HEK293 (cell line): Measurements from ENCODE around the gene DOK7.

ENCODE experiments used
- CTCF ChIA-PET: fragments of 350-600 bp; formaldehyde crosslinking; extraction: SDS; loops from one replicate; lab custom pipeline; 2021; ENCODE audit warnings: antibody characterized with exemption; lab: Yijun Ruan, JAX
- POLR2A ChIA-PET: fragments of 300-600 bp; formaldehyde crosslinking; extraction: SDS; loops from one replicate; lab custom pipeline; 2020; ENCODE audit warnings: antibody characterized with exemption, inconsistent platforms; lab: Yijun Ruan, JAX
- H3K27ac ChIP-seq: fragments of 200-500 bp; sonication (Bioruptor generic); 2 replicates; pipeline ENCODE4 v1.5.1; 2014; ENCODE audit warnings: low read depth, low read length, control low read depth, inconsistent platforms; ENCODE audit errors: extremely low read depth
- H3K36me3 ChIP-seq, 2 experiments: fragments of 200-500 bp in 1 of 2; sonication (Bioruptor generic) in 1 of 2; 1 replicate in 1 of 2; 2 replicates in 1 of 2; pipeline ENCODE4 v1.5.1; 2014 to 2017; ENCODE audit warnings: inconsistent platforms in 2 of 2, low read length in 2 of 2; ENCODE audit not compliant: control insufficient read depth in 2 of 2, insufficient read depth in 1 of 2
- H3K4me1 ChIP-seq: fragments of 200-500 bp; sonication (Bioruptor generic); 2 replicates; pipeline ENCODE4 v1.5.1; 2014; ENCODE audit warnings: mild to moderate bottlenecking, low read length, inconsistent platforms; ENCODE audit not compliant: control insufficient read depth, insufficient read depth
- H3K4me3 ChIP-seq: 2 replicates; pipeline ENCODE4 v1.5.1; 2011; ENCODE audit warnings: low read depth, mild to moderate bottlenecking, control low read depth, low read length, moderate library complexity
- H3K9me3 ChIP-seq: fragments of 200-500 bp; sonication (Bioruptor generic); 2 replicates; pipeline ENCODE4 v1.5.1; 2014; ENCODE audit warnings: low read depth, low read length, inconsistent platforms; ENCODE audit not compliant: control insufficient read depth, insufficient read depth
- PATZ1 ChIP-seq: fragments of 450-650 bp; formaldehyde crosslinking; IDR thresholded peaks from 2 replicates; pipeline ENCODE4 v1.5.1; 2016; ENCODE audit warnings: missing biosample characterization, missing genetic modification characterization
- REST ChIP-seq: fragments of 450-650 bp; formaldehyde crosslinking; IDR thresholded peaks from 2 replicates; pipeline ENCODE4 v1.5.1; 2016; ENCODE audit warnings: missing biosample characterization, missing genetic modification characterization
- SCRT2 ChIP-seq: fragments of 450-650 bp; formaldehyde crosslinking; IDR thresholded peaks from 2 replicates; pipeline ENCODE4 v1.5.1; 2016; ENCODE audit warnings: missing biosample characterization, missing genetic modification characterization
- ZBTB1 ChIP-seq: fragments of 450-650 bp; formaldehyde crosslinking; IDR thresholded peaks from 2 replicates; pipeline ENCODE4 v1.5.1; 2016; ENCODE audit warnings: missing biosample characterization, missing genetic modification characterization
- ZBTB11 ChIP-seq: fragments of 450-650 bp; formaldehyde crosslinking; conservative IDR thresholded peaks from 2 replicates; pipeline ENCODE4 v1.5.1; 2016; ENCODE audit warnings: low read depth, missing biosample characterization, missing genetic modification characterization
- ZBTB20 ChIP-seq: fragments of 450-650 bp; formaldehyde crosslinking; IDR thresholded peaks from 2 replicates; pipeline ENCODE4 v1.5.1; 2016; ENCODE audit warnings: missing biosample characterization, missing genetic modification characterization
- ZBTB26 ChIP-seq: fragments of 450-650 bp; formaldehyde crosslinking; optimal IDR thresholded peaks from 2 replicates; pipeline ENCODE3; 2016; ENCODE audit warnings: missing biosample characterization, mild to moderate bottlenecking, missing genetic modification characterization
- ZBTB6 ChIP-seq: fragments of 450-650 bp; formaldehyde crosslinking; IDR thresholded peaks from 2 replicates; pipeline ENCODE4 v1.5.1; 2017; ENCODE audit warnings: missing biosample characterization, missing genetic modification characterization
- ZFP41 ChIP-seq: fragments of 450-650 bp; formaldehyde crosslinking; IDR thresholded peaks from 2 replicates; pipeline ENCODE4 v1.5.1; 2016; ENCODE audit warnings: missing biosample characterization, missing genetic modification characterization, borderline replicate concordance
- ZNF473 ChIP-seq: fragments of 450-650 bp; formaldehyde crosslinking; IDR thresholded peaks from 2 replicates; pipeline ENCODE4 v1.5.1; 2017; ENCODE audit warnings: missing biosample characterization, missing genetic modification characterization
- ZNF610 ChIP-seq: fragments of 450-650 bp; formaldehyde crosslinking; IDR thresholded peaks from 2 replicates; pipeline ENCODE4 v1.5.1; 2016; ENCODE audit warnings: missing biosample characterization, missing genetic modification characterization, borderline replicate concordance
- ZNF626 ChIP-seq: fragments of 450-650 bp; sonication (Bioruptor Pico); formaldehyde crosslinking; IDR thresholded peaks from 2 replicates; pipeline ENCODE4 v1.5.1; 2018; ENCODE audit warnings: missing biosample characterization, missing genetic modification characterization, inconsistent platforms
- ZNF791 ChIP-seq: fragments of 450-650 bp; formaldehyde crosslinking; IDR thresholded peaks from 2 replicates; pipeline ENCODE4 v1.5.1; 2016; ENCODE audit warnings: missing biosample characterization, missing genetic modification characterization
- ZNF837 ChIP-seq: fragments of 450-650 bp; formaldehyde crosslinking; IDR thresholded peaks from 2 replicates; pipeline ENCODE4 v1.5.1; 2016; ENCODE audit warnings: missing biosample characterization, missing genetic modification characterization
- ZSCAN18 ChIP-seq: fragments of 450-650 bp; formaldehyde crosslinking; IDR thresholded peaks from 2 replicates; pipeline ENCODE4 v1.5.1; 2016; ENCODE audit warnings: missing biosample characterization, missing genetic modification characterization
- ZSCAN23 ChIP-seq: fragments of 450-650 bp; formaldehyde crosslinking; IDR thresholded peaks from 2 replicates; pipeline ENCODE4 v1.5.1; 2016; ENCODE audit warnings: missing biosample characterization, missing genetic modification characterization
- ZSCAN5A ChIP-seq: fragments of 450-650 bp; formaldehyde crosslinking; IDR thresholded peaks from 2 replicates; pipeline ENCODE4 v1.5.1; 2016; ENCODE audit warnings: missing biosample characterization, missing genetic modification characterization

The DOK7 gene

GRCh38 chr4:3424522-3425095 lies 38.5 kb upstream of the DOK7 start (continued):
- TF ChIP-seq ZBTB11 (tag by site-specific recombination), result no peak
- no peak for TF ChIP-seq ZBTB20 (tag by site-specific recombination)
- no peak for TF ChIP-seq ZBTB26 (tag by site-specific recombination)
- TF ChIP-seq ZNF473 (tag by site-specific recombination), result no peak
- TF ChIP-seq ZFP41, result no peak
- TF ChIP-seq ZNF791 (tag by site-specific recombination), result no peak
- TF ChIP-seq SCRT2 (tag by site-specific recombination), result no peak
- no peak for TF ChIP-seq ZSCAN5A (tag by site-specific recombination)
- no peak for TF ChIP-seq ZBTB6

DNA sequence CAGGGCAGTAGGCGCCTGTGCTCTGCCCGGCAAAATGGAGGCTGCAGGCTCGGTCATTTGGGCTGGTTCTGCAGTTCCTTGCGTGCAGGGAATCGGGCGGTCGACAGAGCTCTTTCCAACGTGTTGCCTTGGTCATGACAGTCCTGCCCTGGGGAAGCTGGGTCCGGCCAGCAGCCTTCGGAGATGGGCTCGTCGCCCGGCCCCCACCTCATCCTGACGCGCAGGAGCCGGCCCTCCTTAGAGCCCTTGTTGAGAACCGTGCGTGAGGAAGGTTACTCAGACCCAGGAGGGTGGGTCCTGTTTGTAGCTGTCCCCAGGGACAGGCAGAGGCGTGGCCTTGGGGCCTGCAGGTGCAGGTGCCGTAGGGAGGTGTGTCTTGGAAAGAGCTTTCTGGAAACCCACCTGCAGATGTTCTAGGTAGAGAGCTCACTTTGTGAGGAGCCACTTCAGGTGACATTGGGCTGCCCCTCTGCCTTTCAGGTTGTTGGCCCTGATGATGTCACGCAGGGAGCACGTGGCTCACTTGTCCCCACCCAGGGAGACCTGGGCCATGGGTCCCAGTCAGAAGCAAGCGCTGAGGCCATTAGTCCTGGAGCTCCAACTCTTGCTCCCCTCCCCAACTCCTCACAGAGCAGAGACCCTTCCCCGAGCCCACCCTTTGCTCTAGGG lies 36.5 kb upstream of the DOK7 start:
- Histone ChIP-seq H3K36me3 (peaks cover 0 to 9% of the 10 kb centered on the region in 2 experiments; a peak in 1 of 3 replicates), H3K4me1 (no peaks in the 10 kb centered on the region), H3K9me3 (no peaks in the 10 kb centered on the region), H3K4me3 (no peak overlapping the region), H3K27ac (no peak overlapping the region)
- ChIA-PET CTCF (no interaction called here), POLR2A (no interaction called here)
- TF ChIP-seq ZSCAN23 (tag by site-specific recombination) (no peak), REST (tag by site-specific recombination) (no peak), ZNF610 (tag by site-specific recombination) (no peak), ZNF626 (no peak), ZBTB1 (tag by site-specific recombination) (no peak), ZSCAN18 (tag by site-specific recombination) (no peak), ZNF837 (tag by site-specific recombination) (no peak), PATZ1 (tag by site-specific recombination) (no peak)
